Measurements from ENCODE around the gene PLA2G2D.
"Not testable (repeated sequence)": the region's sequence is repeated elsewhere in the genome, so short reads cannot be mapped to it uniquely, and the experiment has no call there.

The PLA2G2D gene

GRCh38 chr1:20142001-20142710, 22.8 kb upstream of the PLA2G2D start:
- DNase-seq, result peak in 1 of 3 donors; percentile 28

- DNase-seq, result no peak
Measured at GRCh38 chr1:20141466-20141865, 22.1 kb upstream of the PLA2G2D start.

GRCh38 chr1:20141001-20141400, 21.7 kb upstream of the PLA2G2D start:
- no peak for DNase-seq

- no peak for DNase-seq
Measured at GRCh38 chr1:20139776-20140612, 20.7 kb upstream of the PLA2G2D start.

DNA sequence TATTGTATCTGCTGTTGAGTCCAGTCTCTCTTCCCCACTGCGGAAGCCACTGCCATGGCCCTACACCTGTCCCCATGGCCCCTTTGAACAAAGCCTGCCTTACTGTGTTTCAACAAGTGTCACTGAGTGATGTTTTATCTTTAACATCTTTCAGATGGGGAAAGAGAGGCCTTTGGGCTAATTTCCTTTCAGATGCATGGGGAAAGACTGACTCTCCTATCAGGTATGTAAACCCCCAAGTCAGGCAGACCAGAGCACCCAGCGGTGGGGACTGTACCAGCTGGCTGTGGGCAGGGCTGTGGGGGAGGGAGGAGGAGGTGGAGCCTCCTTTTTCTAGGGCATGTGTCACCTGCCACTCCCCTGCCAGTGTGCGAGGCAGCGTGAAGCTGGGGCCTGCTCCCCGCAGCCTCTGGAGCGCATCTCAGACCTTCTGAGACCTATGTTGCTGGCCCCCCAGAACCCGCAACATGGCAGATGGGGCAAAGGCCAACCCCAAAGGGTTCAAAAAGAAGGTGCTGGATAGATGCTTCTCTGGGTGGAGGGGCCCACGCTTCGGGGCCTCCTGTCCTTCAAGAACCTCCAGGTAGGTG, 19.7 kb upstream of the PLA2G2D start, which contains the start of gene PLA2G2F:
Gene PLA2G2F (plus strand): TSS at position 363 of the 590 bp plus-strand sequence. CDS start 105 bp downstream, at position 468.
- DNase-seq, result no peak

GRCh38 chr1:20138346-20138745, 19.0 kb upstream of the PLA2G2D start:
- no peak for DNase-seq

DNA sequence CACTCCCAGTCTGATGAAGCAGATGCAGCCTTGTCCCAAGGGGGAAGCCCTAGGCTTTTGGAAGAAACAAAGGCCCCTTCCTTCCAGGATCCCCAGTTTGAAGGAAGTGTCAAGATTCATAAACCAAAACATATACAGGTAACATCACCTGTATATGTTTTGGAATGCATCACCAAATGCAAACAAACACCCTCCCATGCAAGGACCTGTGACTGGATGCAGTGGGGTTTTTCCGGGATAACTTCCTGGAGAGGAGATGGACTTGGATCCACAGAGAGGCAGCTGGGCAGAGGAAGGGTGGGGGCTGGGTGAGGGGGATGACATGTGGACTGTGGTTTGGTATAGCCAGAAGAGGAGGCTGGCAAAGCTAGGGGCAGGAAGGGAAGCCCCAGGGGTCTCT, 18.3 kb upstream of the PLA2G2D start:
- DNase-seq, result no peak

- DNase-seq, result no peak
Measured at GRCh38 chr1:20137055-20137454, 17.7 kb upstream of the PLA2G2D start.

DNA sequence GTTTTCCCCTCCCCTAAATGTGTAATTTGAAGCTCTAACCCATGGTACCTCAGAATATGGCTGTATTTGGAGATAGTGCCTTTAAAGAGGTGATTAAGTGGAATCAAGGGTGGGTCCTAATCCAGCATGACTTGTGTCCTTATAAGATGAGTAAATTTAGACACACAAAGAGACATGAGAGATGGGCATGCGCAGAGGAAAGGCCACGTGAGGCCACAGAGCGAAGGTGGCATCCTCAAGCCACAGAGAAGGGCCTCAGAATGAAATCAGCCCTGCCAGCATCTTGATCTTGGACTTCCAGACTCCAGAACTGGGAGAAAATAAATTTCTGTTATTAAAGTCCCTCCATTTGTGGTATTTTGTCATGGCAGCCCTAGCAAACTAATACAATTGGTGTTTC, 16.9 kb upstream of the PLA2G2D start:
- no peak for DNase-seq

DNA sequence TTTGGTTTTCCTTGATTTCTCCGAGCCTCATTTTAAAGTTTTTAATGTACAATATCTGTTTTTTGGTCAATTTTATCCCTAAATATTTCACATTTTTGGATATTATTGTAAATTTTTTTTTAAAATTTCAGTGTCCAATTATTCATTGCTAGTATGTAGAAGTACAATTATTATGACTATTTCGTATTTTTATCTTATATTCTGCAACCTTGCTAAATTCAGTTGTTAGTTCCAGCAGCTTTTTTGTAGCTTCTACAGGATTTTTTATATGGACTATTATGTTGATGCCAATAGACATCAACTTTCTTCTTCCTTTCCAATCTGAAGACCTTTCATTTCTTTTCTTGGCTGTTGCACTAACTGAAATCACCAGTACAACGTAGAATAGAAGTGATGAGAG, 15.7 kb upstream of the PLA2G2D start:
- DNase-seq, result no peak

DNA sequence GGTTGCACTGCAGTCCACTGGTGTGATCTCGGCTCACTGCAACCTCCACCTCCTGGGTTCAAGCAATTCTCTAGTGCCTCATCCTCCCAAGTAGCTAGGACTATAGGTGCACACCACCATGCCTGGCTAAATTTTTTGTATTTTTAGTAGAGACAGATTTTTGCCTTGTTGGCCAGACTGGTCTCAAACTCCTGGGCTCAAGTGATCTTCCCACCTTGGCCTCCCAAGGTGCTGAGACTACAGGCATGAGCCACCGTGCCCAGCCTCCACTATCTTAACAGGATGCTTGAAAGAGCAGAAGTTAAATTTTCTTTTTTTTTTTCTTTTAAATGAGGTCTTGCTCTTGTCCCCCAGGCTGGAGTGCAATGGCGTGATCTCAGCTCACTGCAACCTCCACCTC, 11.2 kb upstream of the PLA2G2D start:
- not testable (repeated sequence) for DNase-seq

- DNase-seq, result no peak
Measured at GRCh38 chr1:20126806-20127440, 7.6 kb upstream of the PLA2G2D start.

DNA sequence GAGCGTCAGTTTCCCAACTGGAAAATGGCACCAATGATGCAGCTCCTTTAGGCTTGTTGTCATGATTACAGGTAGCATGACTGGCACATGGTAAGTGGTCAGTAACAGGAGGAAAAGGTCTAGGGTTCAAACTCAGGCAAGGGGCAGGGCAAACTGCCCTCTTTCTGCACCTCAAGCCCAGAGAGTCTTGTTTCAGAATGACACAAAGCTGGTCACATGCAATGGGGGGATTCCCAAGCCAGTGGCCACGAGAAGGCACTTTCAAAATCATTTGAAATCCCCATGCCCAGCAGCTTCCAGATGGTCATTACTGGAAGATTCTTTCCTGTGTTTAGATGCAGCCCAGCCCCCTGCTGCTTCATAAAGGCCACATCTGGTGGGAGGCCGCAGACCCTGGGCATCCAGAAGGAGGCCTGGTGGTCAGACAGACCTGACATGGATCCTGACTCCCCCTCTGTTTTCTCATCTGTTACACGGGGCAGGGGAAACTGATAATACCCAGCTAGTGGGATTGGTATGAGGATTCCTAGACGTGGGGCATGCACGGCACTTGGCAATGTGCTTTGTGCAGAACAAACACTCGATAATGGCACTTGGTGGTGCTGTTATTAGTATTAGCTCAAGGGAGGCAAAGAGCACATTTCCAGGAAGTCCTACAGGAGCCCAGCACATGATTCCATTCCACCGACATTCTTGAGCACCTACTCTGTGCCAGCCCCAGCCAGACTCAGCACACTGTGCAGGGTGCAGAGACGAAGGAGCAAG, 6.9 kb upstream of the PLA2G2D start:
- peak; percentile 82 to 89 (median 87) for DNase-seq

GRCh38 chr1:20125100-20125499, 5.8 kb upstream of the PLA2G2D start:
- DNase-seq, result no peak

GRCh38 chr1:20124456-20125057, 5.2 kb upstream of the PLA2G2D start:
- peak; percentile 56 to 67 (median 58) for DNase-seq

DNA sequence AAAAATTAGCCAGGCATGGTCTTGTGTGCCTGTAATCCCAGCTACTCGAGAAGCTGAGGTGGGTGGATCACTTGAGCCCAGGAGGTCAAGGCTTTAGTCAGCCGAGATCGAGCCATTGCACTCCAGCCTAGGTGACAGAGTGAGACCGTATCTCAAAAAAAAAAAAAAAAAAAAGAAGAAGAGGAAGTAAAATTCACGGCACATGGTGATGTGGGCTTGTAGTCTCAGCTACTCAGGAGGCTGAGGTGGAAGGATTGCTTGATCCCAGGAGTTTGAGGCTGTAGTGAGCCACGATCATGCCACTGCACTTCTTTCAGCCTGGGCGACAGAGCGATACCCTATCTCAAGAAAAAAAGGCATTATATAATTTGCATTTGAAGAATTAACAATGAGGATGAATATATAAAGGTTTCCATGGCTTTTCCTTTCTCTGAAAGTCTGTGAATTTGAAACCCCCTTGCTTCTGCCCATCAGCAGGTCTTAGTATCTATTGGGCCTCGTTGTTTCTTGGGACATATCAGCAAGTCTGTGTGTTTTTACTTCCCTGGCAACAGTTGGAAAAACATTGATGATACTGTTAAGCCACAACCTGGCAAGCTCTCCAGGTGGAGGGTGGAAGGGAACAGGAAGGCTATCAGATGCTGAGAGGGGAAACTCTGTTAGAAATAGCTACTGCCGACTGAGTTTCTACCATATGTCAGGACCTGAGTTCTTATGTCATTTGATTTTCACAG, 4.6 kb upstream of the PLA2G2D start:
- peak in 2 of 3 donors; percentile 16 to 28 for DNase-seq

- no peak for DNase-seq
Measured at GRCh38 chr1:20120796-20121195, 1.5 kb upstream of the PLA2G2D start.

DNA sequence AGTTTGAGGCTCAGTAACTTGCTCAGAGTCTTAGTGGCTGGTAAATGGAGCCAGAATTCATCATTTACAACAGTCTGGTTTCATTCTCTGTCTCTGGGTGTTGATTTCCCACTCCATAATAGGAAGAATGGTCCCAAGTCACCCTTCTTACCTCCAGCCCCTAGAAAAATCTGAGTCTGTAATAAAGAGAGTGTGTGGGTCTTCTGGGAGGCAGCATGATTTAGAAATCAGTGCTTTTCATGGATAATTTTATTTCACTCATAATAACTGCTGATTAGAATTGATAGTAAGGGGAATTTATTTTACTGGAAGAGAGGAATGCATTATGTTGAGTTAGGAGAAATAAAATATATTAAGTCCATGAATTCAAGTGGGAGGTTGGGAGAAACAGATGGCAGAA, 2.1 kb downstream of the PLA2G2D start:
- no peak for DNase-seq

DNA sequence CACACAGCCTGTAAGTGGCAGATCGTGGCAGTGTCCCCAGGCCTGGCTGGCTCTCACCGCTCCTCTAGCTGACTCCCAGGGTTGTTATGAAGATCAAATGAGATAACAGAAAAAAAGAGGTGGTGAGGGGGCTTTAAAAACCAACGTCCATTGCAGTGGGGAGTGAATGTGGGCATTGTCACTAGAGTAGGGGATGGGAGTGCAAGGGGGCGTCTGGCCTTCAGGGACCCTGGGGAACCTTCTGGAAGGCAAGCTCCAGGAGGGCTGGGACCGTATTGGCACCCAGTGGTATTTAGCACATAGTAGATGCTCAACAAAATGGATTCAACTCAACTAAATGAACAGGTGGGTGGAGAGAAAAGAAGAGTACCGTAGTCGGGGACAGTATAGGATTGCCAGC, 3.4 kb downstream of the PLA2G2D start:
- DNase-seq, result no peak

- DNase-seq, result no peak
Measured at GRCh38 chr1:20115479-20115878, 3.9 kb downstream of the PLA2G2D start.

- DNase-seq, result no peak
Measured at GRCh38 chr1:20114021-20114648, 5.2 kb downstream of the PLA2G2D start.
